ENCODE measurements around the gene AFP.

- TF ChIP-seq EZH2phosphoT487 (IDR thresholded peaks at IDR 0.05; ENCODE audit: low read depth, severe bottlenecking, unreplicated experiment) (no peak), CTCF (IDR thresholded peaks at IDR 0.05; ENCODE audit: poor library complexity) (no peak), EZH2 (IDR thresholded peaks at IDR 0.05; ENCODE audit: borderline replicate concordance) (no peak)
These were observed 17.1 kb downstream of the AFP start for GRCh38 chr4:73452953-73453700.
